Smooth muscle cell (in vitro differentiated cells): ENCODE data around the gene POLR2B. TPM values are rescaled to one million over a fixed set of nuclear protein-coding genes. Genes with fewer than 3 reads are reported as not detected.

Experiments
- DNase-seq: peaks from one replicate; lab custom pipeline; 2025; ENCODE audit not compliant: unreplicated experiment; lab: John Stamatoyannopoulos, UW
- H2AFZ ChIP-seq: fragments of 200-600 bp; sonication (generic); 2 replicates; pipeline ENCODE4 v1.6.0; 2016; ENCODE audit warnings: antibody characterized with exemption, low read depth, mild to moderate bottlenecking
- H3F3A ChIP-seq: fragments of 200-600 bp; sonication (generic); 2 replicates; pipeline ENCODE4 v1.6.0; 2017; ENCODE audit warnings: antibody characterized with exemption, low read depth
- H3K27ac ChIP-seq: fragments of 200-600 bp; sonication (generic); 2 replicates; pipeline ENCODE4 v1.5.1; 2016; ENCODE audit warnings: low read depth, mild to moderate bottlenecking
- H3K27me3 ChIP-seq: fragments of 200-600 bp; sonication (generic); 2 replicates; pipeline ENCODE4 v1.6.1; 2016; ENCODE audit warnings: low read depth, mild to moderate bottlenecking
- H3K36me3 ChIP-seq: fragments of 200-600 bp; sonication (generic); 2 replicates; pipeline ENCODE4 v1.5.1; 2016; ENCODE audit warnings: low read depth
- H3K4me1 ChIP-seq: fragments of 200-600 bp; sonication (generic); 2 replicates; pipeline ENCODE4 v1.5.1; 2016; ENCODE audit warnings: low read depth
- H3K4me2 ChIP-seq: fragments of 200-600 bp; sonication (generic); 2 replicates; pipeline ENCODE4 v1.6.0; 2016; ENCODE audit warnings: mild to moderate bottlenecking
- H3K4me3 ChIP-seq: fragments of 200-600 bp; sonication (generic); 2 replicates; pipeline ENCODE4 v1.5.1; 2016; ENCODE audit warnings: mild to moderate bottlenecking
- H3K79me2 ChIP-seq: fragments of 200-600 bp; sonication (generic); 2 replicates; pipeline ENCODE4 v1.6.0; 2016; ENCODE audit warnings: low read depth, mild to moderate bottlenecking
- H3K9ac ChIP-seq: fragments of 200-600 bp; sonication (generic); 2 replicates; pipeline ENCODE4 v1.6.0; 2016; ENCODE audit warnings: low read depth
- H3K9me3 ChIP-seq: fragments of 200-600 bp; sonication (generic); replicated peaks from 2 replicates; pipeline ENCODE4 v1.5.1; 2016; ENCODE audit warnings: low read depth
- H4K20me1 ChIP-seq: fragments of 200-600 bp; sonication (generic); 2 replicates; pipeline ENCODE4 v1.6.0; 2016; ENCODE audit warnings: low read depth
- WGBS: methylation state at CpG from one replicate; pipeline ENCODE4 v1.1.7; 2016; ENCODE audit warnings: low lambda C conversion rate; 5-methylcytosine and 5-hydroxymethylcytosine counted together
- polyA plus RNA-seq: library from polyadenylated mRNA; unstranded; fragments of >200 nt; fragmentation: Nextera tagmentation; extraction: Ambion mirVana; gene quantifications from 2 replicates; pipeline ENCODE4 v1.2.1, GENCODE V29; 2016
- total RNA-seq: library from RNA; depleted of rRNA; stranded (reverse); fragments of >200 nt; gene quantifications from 2 replicates; pipeline ENCODE4 v1.2.3, GENCODE V29; 2014
- TF ChIP-seq, protein P1 (sequence below): fragments of 200-600 bp; sonication (generic); IDR thresholded peaks from 2 replicates; pipeline ENCODE4 v1.5.1; 2017; ENCODE audit warnings: borderline replicate concordance, mild to moderate bottlenecking, antibody characterized with exemption; ENCODE audit not compliant: insufficient read depth, poor library complexity, severe bottlenecking

POLR2B gene
- total and polyA plus RNA-seq, 2 experiments from 2014 or later, result 39.7 to 111 TPM

- 35% methylated on average over 2 of the region's 2 CpGs for WGBS
- H2AFZ ChIP-seq, result no peak overlapping the region
- peak overlapping the region; percentile 66 for H3K27ac ChIP-seq
- no peaks in the 10 kb centered on the region for H4K20me1 ChIP-seq
- no peaks in the 10 kb centered on the region for H3K9me3 ChIP-seq
- H3K27me3 ChIP-seq, result no peaks in the 10 kb centered on the region
- no peak overlapping the region for H3K4me3 ChIP-seq
- peak overlapping the region; percentile 44 for H3K4me2 ChIP-seq
- TF ChIP-seq, protein P1, sequence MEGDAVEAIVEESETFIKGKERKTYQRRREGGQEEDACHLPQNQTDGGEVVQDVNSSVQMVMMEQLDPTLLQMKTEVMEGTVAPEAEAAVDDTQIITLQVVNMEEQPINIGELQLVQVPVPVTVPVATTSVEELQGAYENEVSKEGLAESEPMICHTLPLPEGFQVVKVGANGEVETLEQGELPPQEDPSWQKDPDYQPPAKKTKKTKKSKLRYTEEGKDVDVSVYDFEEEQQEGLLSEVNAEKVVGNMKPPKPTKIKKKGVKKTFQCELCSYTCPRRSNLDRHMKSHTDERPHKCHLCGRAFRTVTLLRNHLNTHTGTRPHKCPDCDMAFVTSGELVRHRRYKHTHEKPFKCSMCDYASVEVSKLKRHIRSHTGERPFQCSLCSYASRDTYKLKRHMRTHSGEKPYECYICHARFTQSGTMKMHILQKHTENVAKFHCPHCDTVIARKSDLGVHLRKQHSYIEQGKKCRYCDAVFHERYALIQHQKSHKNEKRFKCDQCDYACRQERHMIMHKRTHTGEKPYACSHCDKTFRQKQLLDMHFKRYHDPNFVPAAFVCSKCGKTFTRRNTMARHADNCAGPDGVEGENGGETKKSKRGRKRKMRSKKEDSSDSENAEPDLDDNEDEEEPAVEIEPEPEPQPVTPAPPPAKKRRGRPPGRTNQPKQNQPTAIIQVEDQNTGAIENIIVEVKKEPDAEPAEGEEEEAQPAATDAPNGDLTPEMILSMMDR, result no peak
- H3F3A ChIP-seq, result peaks cover 55% of the 10 kb centered on the region
- no peaks in the 10 kb centered on the region for H3K36me3 ChIP-seq
- H3K79me2 ChIP-seq, result peaks cover 77% of the 10 kb centered on the region
- H3K9ac ChIP-seq, result no peak overlapping the region
- H3K4me1 ChIP-seq, result peaks cover 3% of the 10 kb centered on the region
- no peak for DNase-seq
These were observed 92.6 kb downstream of the POLR2B start for GRCh38 chr4:57071326-57071725.

DNA sequence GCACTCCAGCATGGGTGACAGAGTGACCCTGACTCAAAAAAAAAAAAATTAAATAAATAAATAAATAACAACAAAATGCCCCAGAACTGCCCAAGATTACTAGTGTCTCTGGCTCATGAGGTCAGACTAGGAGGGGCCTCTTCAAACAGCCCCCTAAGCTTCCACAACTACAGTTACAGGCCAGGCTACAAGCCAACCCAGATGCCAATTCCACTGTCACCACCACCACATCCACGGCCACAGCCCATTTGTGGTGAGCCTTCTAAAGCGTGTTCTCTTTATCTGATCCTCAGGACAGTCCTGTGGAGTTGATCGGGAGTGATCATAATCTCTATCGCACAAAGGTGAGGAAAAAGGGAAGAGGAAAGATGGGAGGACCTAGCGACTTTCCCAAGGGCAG lies 94.9 kb downstream of the POLR2B start:
- H3K9me3 ChIP-seq, result no peaks in the 10 kb centered on the region
- peaks cover 37% of the 10 kb centered on the region for H3F3A ChIP-seq
- H3K4me3 ChIP-seq, result no peak overlapping the region
- H3K27ac ChIP-seq, result peak overlapping the region; percentile 66
- no peak overlapping the region for H3K4me2 ChIP-seq
- no peak for DNase-seq
- H3K27me3 ChIP-seq, result no peaks in the 10 kb centered on the region
- H3K4me1 ChIP-seq, result peaks cover 8% of the 10 kb centered on the region
- peaks cover 75% of the 10 kb centered on the region for H3K79me2 ChIP-seq
- no peaks in the 10 kb centered on the region for H3K36me3 ChIP-seq
- H3K9ac ChIP-seq, result no peak overlapping the region
- H2AFZ ChIP-seq, result no peak overlapping the region
- TF ChIP-seq, protein P1, result no peak
- H4K20me1 ChIP-seq, result no peaks in the 10 kb centered on the region
- 68% methylated on average over 5 of the region's 5 CpGs for WGBS

- no peak overlapping the region for H3K9ac ChIP-seq
- H3K27ac ChIP-seq, result peak overlapping the region; percentile 81
- H3K4me1 ChIP-seq, result peaks cover 20% of the 10 kb centered on the region
- H3K4me3 ChIP-seq, result no peak overlapping the region
- no peak overlapping the region for H2AFZ ChIP-seq
- TF ChIP-seq, protein P1, result no peak
- no peaks in the 10 kb centered on the region for H3K27me3 ChIP-seq
- WGBS, result 19% methylated on average over 4 of the region's 4 CpGs
- H3K36me3 ChIP-seq, result no peaks in the 10 kb centered on the region
- no peaks in the 10 kb centered on the region for H3K9me3 ChIP-seq
- peaks cover 67% of the 10 kb centered on the region for H3K79me2 ChIP-seq
- H3K4me2 ChIP-seq, result peak overlapping the region; percentile 6
- H3F3A ChIP-seq, result peaks cover 34% of the 10 kb centered on the region
- DNase-seq, result no peak
- H4K20me1 ChIP-seq, result no peaks in the 10 kb centered on the region
These were observed 96.0 kb downstream of the POLR2B start for GRCh38 chr4:57074744-57075143.

DNA sequence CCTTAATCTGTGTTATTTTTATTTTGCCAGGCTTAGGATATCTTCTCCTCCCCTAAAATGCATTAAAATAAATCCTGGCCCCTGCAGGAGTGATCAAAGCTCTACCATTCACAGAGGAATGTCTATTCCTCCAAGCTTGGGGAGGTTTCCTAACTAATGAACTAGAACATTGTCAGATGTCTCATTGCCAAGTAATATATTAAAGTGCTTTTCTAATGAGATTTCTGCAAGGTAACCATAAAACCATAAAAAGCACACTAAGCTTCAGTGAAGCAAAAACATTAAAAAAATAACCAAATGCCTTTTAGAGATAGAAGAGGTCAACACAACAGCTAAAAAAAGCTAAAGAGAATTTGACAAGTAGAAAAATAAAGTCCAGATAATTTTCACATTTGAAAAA lies 96.7 kb downstream of the POLR2B start:
- Histone ChIP-seq H3K4me2 (peak overlapping the region; percentile 6), H3K27me3 (no peaks in the 10 kb centered on the region), H3K4me1 (peaks cover 22% of the 10 kb centered on the region), H3F3A (peaks cover 34% of the 10 kb centered on the region), H3K27ac (peak overlapping the region; percentile 81), H3K9ac (no peak overlapping the region), H3K4me3 (no peak overlapping the region), H3K9me3 (no peaks in the 10 kb centered on the region), H3K36me3 (no peaks in the 10 kb centered on the region), H3K79me2 (peaks cover 67% of the 10 kb centered on the region), H2AFZ (no peak overlapping the region), H4K20me1 (no peaks in the 10 kb centered on the region)
- TF ChIP-seq, protein P1, result no peak
- DNase-seq, result no peak
